Transverse colon (tissue), 4 donors: ENCODE data around the gene PKP1. TPM values are rescaled to one million over a fixed set of nuclear protein-coding genes. Genes with fewer than 3 reads are reported as not detected.

Experiments used
- DNase-seq: peaks from one replicate; pipeline ENCODE4 v3.0.0-alpha.2; 2019
- H3K27ac ChIP-seq, 4 donors: fragments of 200-600 bp; sonication (generic); 2 replicates each; pipeline ENCODE4 v1.5.1; 2016 to 2018; ENCODE audit warnings: inconsistent platforms in 4 of 4
- H3K27me3 ChIP-seq: fragments of 200-600 bp; sonication (generic); 2 replicates; pipeline ENCODE4 v1.5.1; 2017; ENCODE audit warnings: inconsistent platforms
- H3K36me3 ChIP-seq, 4 donors: fragments of 200-600 bp; sonication (generic); 2 replicates each; pipeline ENCODE4 v1.5.1; 2017 to 2019; ENCODE audit warnings: inconsistent platforms in 4 of 4
- H3K4me1 ChIP-seq, 4 donors: fragments of 200-600 bp; sonication (generic); 2 replicates each; pipeline ENCODE4 v1.5.1; 2017 to 2020; ENCODE audit warnings: inconsistent platforms in 4 of 4
- H3K4me3 ChIP-seq, 4 donors: fragments of 200-600 bp; sonication (generic); 1 replicate in 1 of 4; 2 replicates in 3 of 4; pipeline versions ENCODE4 v1.5.1 to v1.6.1; 2017 to 2019; ENCODE audit warnings: inconsistent platforms in 4 of 4
- H3K9me3 ChIP-seq, 2 donors: fragments of 200-600 bp; sonication (generic); 2 replicates each; pipeline ENCODE4 v1.5.1; 2017 to 2019; ENCODE audit warnings: inconsistent platforms in 2 of 2
- CTCF ChIP-seq, 5 experiments: fragments of 200-600 bp in 3 of 5; fragments of 450-650 bp in 2 of 5; sonication (generic) in 3 of 5; IDR thresholded peaks; 1 replicate in 2 of 5; 2 replicates in 3 of 5; pipeline ENCODE4 v1.5.1; 2016 to 2017; ENCODE audit warnings: antibody characterized with exemption in 5 of 5, inconsistent platforms in 3 of 5, mild to moderate bottlenecking in 2 of 5, moderate library complexity in 1 of 5
- EP300 ChIP-seq: sonication (generic); formaldehyde crosslinking; IDR thresholded peaks from one replicate; pipeline ENCODE4 v1.6.1; 2017; ENCODE audit warnings: antibody characterized with exemption, low read depth
- POLR2A ChIP-seq: fragments of 450-650 bp; IDR thresholded peaks from one replicate; pipeline ENCODE4 v1.6.1; 2016; ENCODE audit warnings: antibody characterized with exemption, mild to moderate bottlenecking, moderate library complexity
- POLR2AphosphoS5 ChIP-seq, 3 donors: sonication (generic); formaldehyde crosslinking; IDR thresholded peaks; one replicate each; pipeline ENCODE4 v1.6.1; 2016; ENCODE audit warnings: antibody characterized with exemption in 3 of 3
- WGBS, 2 donors: methylation state at CpG; one replicate each; pipeline ENCODE4 v1.1.5; 2018; ENCODE audit warnings: low coverage in 1 of 2; 5-methylcytosine and 5-hydroxymethylcytosine counted together
- in situ Hi-C, 4 donors: fragments of 200-750 bp; cut with MboI; loops; one replicate each; pipeline versions ENCODE4 v1.15.0 to v1.15.1; 2017; ENCODE audit warnings: low sequenced_read_pairs in 3 of 4, low pct_ligation_motif_present in 1 of 4, low pct_unique_long_range_greater_than_20kb in 1 of 4
- intact Hi-C: fragments of 100-400 bp; cut with DNase I; formaldehyde crosslinking; loops from one replicate; pipeline ENCODE4 v1.15.1; 2023; ENCODE audit warnings: low total_unique reads
- total RNA-seq, 4 donors: library from RNA; depleted of rRNA; stranded (reverse); fragments of >200 nt; gene quantifications; one replicate each; pipeline ENCODE4 v1.1.0, GENCODE V29; 2016

Gene PKP1
- total RNA-seq, 4 donors from 2014 or later = 0.14 to 0.32 TPM; not detected in 2

GRCh38 chr1:201268604-201269151 lies 14.6 kb upstream of the PKP1 start:
- in situ Hi-C loops (loop anchor here in 3 of 4 donors (10.0 to 25.0 kb wide), 2 partner anchors 86 to 94 kb away; no protein-coding TSS in a partner anchor), intact Hi-C loops (no loop called here)
- peaks cover 0 to 4% (median 0%) of the 10 kb centered on the region in 4 donors for H3K4me1 ChIP-seq
- no peaks in the 10 kb centered on the region for H3K27me3 ChIP-seq
- H3K4me3 ChIP-seq = no peak overlapping the region
- TF ChIP-seq CTCF (IDR thresholded peaks at IDR 0.05) = no peak
- no peak for TF ChIP-seq POLR2AphosphoS5 (IDR thresholded peaks at IDR 0.05)
- no peak for TF ChIP-seq EP300
- TF ChIP-seq POLR2A = no peak
- no peak for DNase-seq
- H3K36me3 ChIP-seq = no peaks in the 10 kb centered on the region
- no peaks in the 10 kb centered on the region for H3K9me3 ChIP-seq
- WGBS, 2 donors = 43 to 56% methylated on average over 3 to 11 of the region's 12 CpGs
- H3K27ac ChIP-seq = no peak overlapping the region

- Histone ChIP-seq H3K9me3 (no peaks in the 10 kb centered on the region), H3K36me3 (no peaks in the 10 kb centered on the region), H3K27me3 (no peaks in the 10 kb centered on the region), H3K27ac (no peak overlapping the region), H3K4me1 (peaks cover 0 to 4% (median 0%) of the 10 kb centered on the region in 4 donors), H3K4me3 (no peak overlapping the region)
- in situ Hi-C loops (loop anchor here in 3 of 4 donors (10.0 to 25.0 kb wide), 2 partner anchors 86 to 93 kb away; no protein-coding TSS in a partner anchor), intact Hi-C loops (no loop called here)
- no peak for DNase-seq
- 29 to 91% methylated on average over 1 to 7 of the region's 7 CpGs for WGBS, 2 donors
- no peak for TF ChIP-seq EP300
- no peak for TF ChIP-seq POLR2AphosphoS5 (IDR thresholded peaks at IDR 0.05)
- no peak for TF ChIP-seq POLR2A
- no peak for TF ChIP-seq CTCF (IDR thresholded peaks at IDR 0.05)
Measured at GRCh38 chr1:201269281-201269680, 14.0 kb upstream of the PKP1 start.

GRCh38 chr1:201269900-201270410 lies 13.4 kb upstream of the PKP1 start:
- DNase-seq = no peak
- Histone ChIP-seq H3K4me3 (no peak overlapping the region), H3K27ac (no peak overlapping the region), H3K4me1 (peaks cover 0 to 4% (median 1%) of the 10 kb centered on the region in 4 donors), H3K36me3 (no peaks in the 10 kb centered on the region), H3K27me3 (no peaks in the 10 kb centered on the region), H3K9me3 (no peaks in the 10 kb centered on the region)
- 65 to 68% methylated on average over 4 to 6 of the region's 6 CpGs for WGBS, 2 donors
- intact Hi-C loops (no loop called here), in situ Hi-C loops (loop anchor here in 3 of 4 donors (10.0 to 25.0 kb wide), 2 partner anchors 85 to 92 kb away; no protein-coding TSS in a partner anchor)
- TF ChIP-seq POLR2AphosphoS5 (IDR thresholded peaks at IDR 0.05) (no peak), CTCF (IDR thresholded peaks at IDR 0.05) (no peak)

DNA sequence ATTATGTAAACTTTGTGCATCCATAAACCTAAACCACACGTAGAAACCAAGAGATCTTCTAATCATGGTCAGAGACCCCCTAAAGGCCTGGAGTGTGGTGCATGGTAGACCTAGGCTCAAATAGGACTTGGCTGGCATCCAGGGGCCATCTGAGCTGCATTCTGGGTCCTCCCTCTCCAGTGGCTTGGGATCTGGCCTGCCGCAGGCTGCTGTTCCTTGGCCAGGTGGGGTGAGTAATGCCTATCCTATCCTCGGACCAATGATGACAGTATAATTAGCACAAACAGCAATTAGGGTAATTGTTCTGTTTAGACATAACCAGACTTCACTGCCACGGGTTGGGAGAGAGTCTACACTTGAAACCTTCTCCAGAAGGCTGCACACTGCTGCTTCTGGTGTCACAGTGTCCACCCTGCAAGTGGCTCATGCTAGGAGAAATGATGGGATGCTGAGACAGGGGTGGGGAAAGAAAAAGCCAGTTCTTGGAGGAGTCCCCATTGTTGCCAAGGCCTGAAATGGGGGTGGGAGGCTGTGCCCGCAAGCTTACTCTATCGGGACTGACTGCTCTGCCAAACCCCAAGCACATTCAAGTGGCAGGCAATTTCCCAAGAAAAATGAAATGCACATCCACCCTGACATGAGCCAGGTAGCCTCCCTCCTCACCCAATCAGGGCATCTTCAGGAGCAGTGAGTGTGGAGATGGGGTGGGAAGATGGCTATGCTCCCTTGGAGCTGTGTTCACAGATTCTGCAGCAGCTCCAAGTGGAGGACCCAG lies 12.5 kb upstream of the PKP1 start:
- WGBS, 2 donors = 82 to 90% methylated on average over 2 to 6 of the region's 6 CpGs

More for the DNA sequence above, 12.5 kb upstream of the PKP1 start:
- H3K36me3 ChIP-seq = no peaks in the 10 kb centered on the region
- no peaks in the 10 kb centered on the region for H3K27me3 ChIP-seq
- intact Hi-C loops = no loop called here
- no peak for TF ChIP-seq POLR2A
- TF ChIP-seq CTCF (IDR thresholded peaks at IDR 0.05) = no peak
- TF ChIP-seq EP300 = no peak
- no peak for TF ChIP-seq POLR2AphosphoS5 (IDR thresholded peaks at IDR 0.05)
- H3K27ac ChIP-seq = no peak overlapping the region
- H3K9me3 ChIP-seq = no peaks in the 10 kb centered on the region
- in situ Hi-C loops = loop anchor here in 2 of 4 donors (25.0 kb wide), 1 partner anchor 91 kb away; no protein-coding TSS in a partner anchor
- H3K4me3 ChIP-seq = no peak overlapping the region
- H3K4me1 ChIP-seq = peaks cover 3 to 10% (median 7%) of the 10 kb centered on the region in 4 donors
- DNase-seq = no peak
